Central memory CD8-positive, alpha-beta T cell (primary cell): ENCODE data around the gene DOCK2.

Experiments used
- ATAC-seq: fragments of 150-1000 bp; cut with Tn5 transposase; replicated peaks from 2 replicates; pipeline ENCODE4 v1.10.0; 2022; ENCODE audit warnings: mild to moderate bottlenecking, moderate FRiP score, moderate number of reproducible peaks; ENCODE audit not compliant: poor library complexity, severe bottlenecking; ENCODE audit errors: extremely low read depth
- DNase-seq, 2 donors: peaks; one replicate each; pipeline ENCODE4 v3.0.0; 2021; ENCODE audit warnings: low spot score in 2 of 2
- H3K27ac Mint-ChIP-seq: one replicate; pipeline ENCODE4 v1.8.0; 2022; ENCODE audit warnings: low read depth, mild to moderate bottlenecking, moderate library complexity, mixed read lengths
- H3K27me3 Mint-ChIP-seq: one replicate; pipeline ENCODE4 v1.8.0; 2022; ENCODE audit warnings: mixed read lengths
- H3K36me3 Mint-ChIP-seq: one replicate; pipeline ENCODE4 v1.8.0; 2022; ENCODE audit warnings: mild to moderate bottlenecking, moderate library complexity, mixed read lengths; ENCODE audit not compliant: insufficient read depth
- H3K4me1 Mint-ChIP-seq: one replicate; pipeline ENCODE4 v1.8.0; 2022; ENCODE audit warnings: mixed read lengths
- H3K4me3 Mint-ChIP-seq: one replicate; pipeline ENCODE4 v1.8.0; 2022; ENCODE audit warnings: mild to moderate bottlenecking, moderate library complexity, mixed read lengths
- H3K9me3 Mint-ChIP-seq: one replicate; pipeline ENCODE4 v1.8.0; 2022; ENCODE audit warnings: mixed read lengths

The DOCK2 gene

GRCh38 chr5:170112876-170113521 lies 475.9 kb downstream of the DOCK2 start:
- Mint-ChIP-seq H3K27ac (no peak overlapping the region), H3K4me1 (no peaks in the 10 kb centered on the region), H3K4me3 (no peak overlapping the region), H3K9me3 (no peaks in the 10 kb centered on the region), H3K36me3 (no peaks in the 10 kb centered on the region), H3K27me3 (peaks cover 25% of the 10 kb centered on the region)
- ATAC-seq (no peak), DNase-seq (no peak)

- Mint-ChIP-seq H3K36me3 (no peaks in the 10 kb centered on the region), H3K9me3 (no peaks in the 10 kb centered on the region), H3K4me3 (no peak overlapping the region), H3K27ac (no peak overlapping the region), H3K4me1 (no peaks in the 10 kb centered on the region), H3K27me3 (peaks cover 24% of the 10 kb centered on the region)
- DNase-seq (no peak), ATAC-seq (no peak)
Measured at GRCh38 chr5:170113522-170113900, 476.4 kb downstream of the DOCK2 start.

GRCh38 chr5:170114271-170114670 lies 477.2 kb downstream of the DOCK2 start:
- Mint-ChIP-seq H3K36me3 (no peaks in the 10 kb centered on the region), H3K4me1 (no peaks in the 10 kb centered on the region), H3K4me3 (no peak overlapping the region), H3K9me3 (no peaks in the 10 kb centered on the region), H3K27me3 (peaks cover 29% of the 10 kb centered on the region), H3K27ac (no peak overlapping the region)
- no peak for DNase-seq
- ATAC-seq = no peak

GRCh38 chr5:170115925-170116324 lies 478.9 kb downstream of the DOCK2 start:
- peaks cover 45% of the 10 kb centered on the region for H3K27me3 Mint-ChIP-seq
- no peaks in the 10 kb centered on the region for H3K36me3 Mint-ChIP-seq
- H3K4me1 Mint-ChIP-seq = no peaks in the 10 kb centered on the region
- ATAC-seq (no peak), DNase-seq (no peak)
- H3K4me3 Mint-ChIP-seq = no peak overlapping the region
- H3K9me3 Mint-ChIP-seq = no peaks in the 10 kb centered on the region
- H3K27ac Mint-ChIP-seq = no peak overlapping the region

- H3K4me3 Mint-ChIP-seq = no peak overlapping the region
- ATAC-seq (no peak), DNase-seq (no peak)
- H3K27me3 Mint-ChIP-seq = peaks cover 59% of the 10 kb centered on the region
- H3K27ac Mint-ChIP-seq = no peak overlapping the region
- no peaks in the 10 kb centered on the region for H3K36me3 Mint-ChIP-seq
- no peaks in the 10 kb centered on the region for H3K4me1 Mint-ChIP-seq
- H3K9me3 Mint-ChIP-seq = no peaks in the 10 kb centered on the region
Measured at GRCh38 chr5:170117736-170118135, 480.7 kb downstream of the DOCK2 start.

GRCh38 chr5:170120576-170120975 lies 483.5 kb downstream of the DOCK2 start:
- ATAC-seq (no peak), DNase-seq (no peak)
- H3K27ac Mint-ChIP-seq = no peak overlapping the region
- no peak overlapping the region for H3K4me3 Mint-ChIP-seq
- H3K36me3 Mint-ChIP-seq = no peaks in the 10 kb centered on the region
- H3K4me1 Mint-ChIP-seq = no peaks in the 10 kb centered on the region
- H3K9me3 Mint-ChIP-seq = no peaks in the 10 kb centered on the region
- H3K27me3 Mint-ChIP-seq = peaks cover 60% of the 10 kb centered on the region

GRCh38 chr5:170121321-170121720 lies 484.2 kb downstream of the DOCK2 start:
- no peak for ATAC-seq
- no peak for DNase-seq
- Mint-ChIP-seq H3K9me3 (no peaks in the 10 kb centered on the region), H3K4me3 (no peak overlapping the region), H3K27ac (no peak overlapping the region), H3K27me3 (peaks cover 68% of the 10 kb centered on the region), H3K36me3 (no peaks in the 10 kb centered on the region), H3K4me1 (no peaks in the 10 kb centered on the region)

GRCh38 chr5:170126061-170126460 lies 489.0 kb downstream of the DOCK2 start:
- ATAC-seq (no peak), DNase-seq (no peak)
- H3K4me3 Mint-ChIP-seq = no peak overlapping the region
- no peaks in the 10 kb centered on the region for H3K36me3 Mint-ChIP-seq
- no peak overlapping the region for H3K27ac Mint-ChIP-seq
- H3K27me3 Mint-ChIP-seq = peaks cover 58% of the 10 kb centered on the region
- no peaks in the 10 kb centered on the region for H3K9me3 Mint-ChIP-seq
- H3K4me1 Mint-ChIP-seq = no peaks in the 10 kb centered on the region

- Mint-ChIP-seq H3K36me3 (no peaks in the 10 kb centered on the region), H3K9me3 (no peaks in the 10 kb centered on the region), H3K4me1 (no peaks in the 10 kb centered on the region), H3K4me3 (no peak overlapping the region), H3K27ac (no peak overlapping the region), H3K27me3 (peaks cover 52% of the 10 kb centered on the region)
- DNase-seq (no peak), ATAC-seq (no peak)
Measured at GRCh38 chr5:170126626-170127025, 489.6 kb downstream of the DOCK2 start.

- H3K27me3 Mint-ChIP-seq = peaks cover 69% of the 10 kb centered on the region
- DNase-seq (no peak), ATAC-seq (no peak)
- H3K4me1 Mint-ChIP-seq = no peaks in the 10 kb centered on the region
- H3K36me3 Mint-ChIP-seq = no peaks in the 10 kb centered on the region
- H3K4me3 Mint-ChIP-seq = no peak overlapping the region
- no peak overlapping the region for H3K27ac Mint-ChIP-seq
- no peaks in the 10 kb centered on the region for H3K9me3 Mint-ChIP-seq
Measured at GRCh38 chr5:170131235-170131634, 494.2 kb downstream of the DOCK2 start.

GRCh38 chr5:170132269-170132975 lies 495.3 kb downstream of the DOCK2 start:
- peaks cover 62% of the 10 kb centered on the region for H3K27me3 Mint-ChIP-seq
- no peak overlapping the region for H3K27ac Mint-ChIP-seq
- no peaks in the 10 kb centered on the region for H3K4me1 Mint-ChIP-seq
- H3K36me3 Mint-ChIP-seq = no peaks in the 10 kb centered on the region
- no peak overlapping the region for H3K4me3 Mint-ChIP-seq
- no peaks in the 10 kb centered on the region for H3K9me3 Mint-ChIP-seq
- DNase-seq (no peak), ATAC-seq (no peak)
